Activated CD8-positive, alpha-beta memory T cell treated with anti-CD3 and anti-CD28 coated beads, Interleukin-2, amount 50 U/mL, for 24 hours (primary cell): Measurements from ENCODE around the gene SPRR1A.

Experiments
- DNase-seq: peaks from one replicate; pipeline ENCODE4 v3.0.0-alpha.2; 2020; ENCODE audit errors: extremely low read depth

The SPRR1A gene

GRCh38 chr1:153030895-153031294 lies 47.0 kb downstream of the SPRR1A start, which contains the start of gene SPRR1B:
Gene SPRR1B, plus strand, starts transcription at chr1:153031203. Its CDS starts 1,143 bp downstream, at chr1:153032346.
- no peak for DNase-seq

GRCh38 chr1:153032073-153032472 lies 48.2 kb downstream of the SPRR1A start:
- no peak for DNase-seq

- no peak for DNase-seq
These were observed 48.9 kb downstream of the SPRR1A start for GRCh38 chr1:153032677-153033308.

GRCh38 chr1:153035211-153035610 lies 51.3 kb downstream of the SPRR1A start:
- no peak for DNase-seq
